Esophagus muscularis mucosa (tissue), 3 donors: ENCODE results near the gene ZP2.

Experiments used
- CTCF ChIP-seq, 3 experiments: fragments of 200-600 bp in 2 of 3; fragments of 450-650 bp in 1 of 3; sonication (generic) in 2 of 3; IDR thresholded peaks; one replicate each; pipeline ENCODE4 v1.5.1; 2017 to 2019; ENCODE audit warnings: antibody characterized with exemption in 3 of 3, mild to moderate bottlenecking in 2 of 3, moderate library complexity in 1 of 3
- POLR2A ChIP-seq: fragments of 450-650 bp; IDR thresholded peaks from one replicate; pipeline ENCODE4 v1.6.1; 2017; ENCODE audit warnings: antibody characterized with exemption, moderate library complexity, mild to moderate bottlenecking, low read depth

- TF ChIP-seq CTCF (IDR thresholded peaks at IDR 0.05) (no peak), POLR2A (no peak)
Measured at GRCh38 chr16:21163576-21163975, 47.8 kb downstream of the ZP2 start.
